Endothelial cell of umbilical vein (primary cell): ENCODE results near the gene ZBTB48. TPM values are rescaled to one million over a fixed set of nuclear protein-coding genes. Genes with fewer than 3 reads are reported as not detected.

Experiments used
- BruUV-seq: library from RNA; stranded (reverse); fragments of 400-500 nt; replicated peaks from 2 replicates; lab custom pipeline; 2021; lab: Mats Ljungman, UMichigan
- CTCF ChIA-PET: fragments of 300-600, 350-600 bp; sonication (Branson Sonifier 250); formaldehyde crosslinking; loops from one replicate; lab custom pipeline; 2021; ENCODE audit warnings: antibody characterized with exemption, inconsistent platforms; lab: Charles Lee
- POLR2A ChIA-PET: fragments of 300-600, 350-600 bp; sonication (Branson Sonifier 250); formaldehyde crosslinking; loops from one replicate; lab custom pipeline; 2021; ENCODE audit warnings: antibody characterized with exemption, inconsistent platforms; lab: Charles Lee
- DNase-seq: peaks from one replicate; pipeline ENCODE4 v3.0.0-alpha.2; 2011; ENCODE audit warnings: low read depth, low spot score
- FAIRE-seq: peaks from 2 replicates; lab custom pipeline; 2011; peaks lifted over from hg19 to GRCh38; lab: Jason Lieb, UNC
- H2AFZ ChIP-seq: 2 replicates; pipeline ENCODE4 v1.6.0; 2012; ENCODE audit warnings: low read depth, low read length, control low read depth, inconsistent platforms
- H3K27ac ChIP-seq: 2 replicates; pipeline ENCODE4 v1.5.1; 2011; ENCODE audit warnings: low read depth, mild to moderate bottlenecking, control low read depth, low read length, moderate library complexity; ENCODE audit not compliant: insufficient read depth
- H3K27me3 ChIP-seq, 2 experiments: 2 replicates each; pipeline versions ENCODE4 v1.6.0 to v1.6.1; 2011; ENCODE audit warnings: low read length in 2 of 2, mixed read lengths in 1 of 2; ENCODE audit not compliant: control insufficient read depth in 2 of 2, insufficient read depth in 2 of 2
- H3K36me3 ChIP-seq, 2 experiments: 2 replicates in 1 of 2; 3 replicates in 1 of 2; pipeline ENCODE4 v1.5.1; 2011; ENCODE audit warnings: low read length in 2 of 2, mild to moderate bottlenecking in 1 of 2, moderate library complexity in 1 of 2; ENCODE audit not compliant: control insufficient read depth in 2 of 2, insufficient read depth in 2 of 2; ENCODE audit errors: extremely low read depth in 1 of 2
- H3K4me1 ChIP-seq: 3 replicates; pipeline ENCODE4 v1.5.1; 2011; ENCODE audit warnings: mild to moderate bottlenecking, low read length; ENCODE audit not compliant: control insufficient read depth, insufficient read depth; ENCODE audit errors: extremely low read depth
- H3K4me2 ChIP-seq: 2 replicates; pipeline ENCODE4 v1.6.1; 2011; ENCODE audit warnings: low read length, control low read depth, mixed read lengths; ENCODE audit not compliant: insufficient read depth
- H3K4me3 ChIP-seq, 3 experiments: fragments of 200-600 bp in 1 of 3; sonication (generic), shearing (Covaris generic) in 1 of 3; replicated peaks in 1 of 3; 2 replicates each; pipeline ENCODE4 v1.5.1; 2011 to 2016; ENCODE audit warnings: control low read depth in 3 of 3, low read length in 3 of 3, mild to moderate bottlenecking in 2 of 3, inconsistent platforms in 1 of 3, low read depth in 1 of 3, moderate library complexity in 1 of 3; ENCODE audit not compliant: insufficient read depth in 1 of 3
- H3K79me2 ChIP-seq: 2 replicates; pipeline ENCODE4 v1.6.0; 2012; ENCODE audit warnings: low read length, inconsistent platforms; ENCODE audit not compliant: control insufficient read depth, insufficient read depth
- H3K9ac ChIP-seq: replicated peaks from 2 replicates; pipeline ENCODE3; 2011; ENCODE audit warnings: low read length, control low read depth; ENCODE audit not compliant: insufficient read depth; ENCODE audit errors: extremely low read depth
- H3K9me1 ChIP-seq: replicated peaks from 3 replicates; pipeline ENCODE4 v1.6.0; 2011; ENCODE audit warnings: mild to moderate bottlenecking, low read length; ENCODE audit not compliant: control insufficient read depth, insufficient read depth; ENCODE audit errors: extremely low read depth
- H3K9me3 ChIP-seq: replicated peaks from 2 replicates; pipeline ENCODE4 v1.5.1; 2012; ENCODE audit warnings: low read length, inconsistent platforms; ENCODE audit not compliant: control insufficient read depth, insufficient read depth
- H4K20me1 ChIP-seq: replicated peaks from 2 replicates; pipeline ENCODE3; 2011; ENCODE audit warnings: mild to moderate bottlenecking, low read length; ENCODE audit not compliant: control insufficient read depth, insufficient read depth; ENCODE audit errors: extremely low read depth
- CTCF ChIP-seq, 2 donors: IDR thresholded peaks; 1 replicate in 1 of 2; 2 replicates in 1 of 2; pipeline ENCODE4 v1.5.1; 2011; ENCODE audit warnings: low read length in 2 of 2, mild to moderate bottlenecking in 2 of 2, moderate library complexity in 2 of 2, control low read depth in 1 of 2, inconsistent platforms in 1 of 2, low read depth in 1 of 2; ENCODE audit not compliant: insufficient read depth in 1 of 2; ENCODE audit errors: extremely low read depth in 1 of 2
- MAX ChIP-seq: IDR thresholded peaks from 2 replicates; pipeline ENCODE4 v1.6.1; 2011; ENCODE audit not compliant: insufficient read depth, insufficient read length
- MYC ChIP-seq: IDR thresholded peaks from one replicate; pipeline ENCODE4 v1.6.1; 2011; ENCODE audit warnings: mild to moderate bottlenecking, low read depth, low read length
- POLR2A ChIP-seq: IDR thresholded peaks from 2 replicates; pipeline ENCODE4 v1.6.1; 2012; ENCODE audit warnings: low read depth, mild to moderate bottlenecking, control low read depth, low read length
- dilution Hi-C: fragments of 300-500 bp; cut with MboI; formaldehyde crosslinking; loops from one replicate; pipeline ENCODE4 v1.15.0; 2019; ENCODE audit warnings: low sequenced_read_pairs; ENCODE audit not compliant: extremely low pct_ligation_motif_present
- intact Hi-C: fragments of 100-400 bp; cut with micrococcal nuclease; formaldehyde crosslinking; loops from one replicate; pipeline ENCODE4 v1.10.0; 2022
- polyA plus RNA-seq, 4 experiments: library from polyadenylated mRNA; depleted of rRNA in 3 of 4; stranded (reverse) in 3 of 4; unstranded in 1 of 4; fragments of >200 nt; gene quantifications; 2 replicates each; pipeline versions ENCODE4 v1.2.1 to v1.2.3, GENCODE V29; 2011 to 2012; ENCODE audit warnings: missing spikeins in 1 of 4
- total RNA-seq: library from RNA; stranded (reverse); gene quantifications from 2 replicates; pipeline ENCODE4 v1.2.3, GENCODE V29; 2021

Gene ZBTB48
- total and polyA plus RNA-seq, 2 donors (not counting 3 experiments of a cell fraction or from before 2014, with no cell fraction given), result 20.9 to 25.1 TPM

- H3K27ac ChIP-seq, result peak overlapping the region; percentile 32
- peak; percentile 83 for FAIRE-seq
- peak overlapping the region; percentile 56 for H2AFZ ChIP-seq
- peaks cover 4% of the 10 kb centered on the region for H4K20me1 ChIP-seq
- dilution Hi-C loops, result no loop called here
- peak overlapping the region; percentile 50 for H3K9ac ChIP-seq
- peaks cover 5% of the 10 kb centered on the region for H3K4me1 ChIP-seq
- H3K9me1 ChIP-seq, result no peaks in the 10 kb centered on the region
- H3K9me3 ChIP-seq, result no peaks in the 10 kb centered on the region
- DNase-seq, result peak; percentile 68
- peaks cover 31% of the 10 kb centered on the region for H3K79me2 ChIP-seq
- CTCF ChIA-PET, result interaction anchor here (0.9 to 1.3 kb wide), 3 partner anchors 9 to 31 kb away, joined by 3 to 4 read pairs (median 3); no protein-coding TSS in a partner anchor
- POLR2A ChIA-PET, result interaction anchor here (1.3 kb wide), 1 partner anchor 8 kb away, joined by 3 read pairs; no protein-coding TSS in a partner anchor
- peak overlapping the region; percentile 53 to 64 (median 56) for H3K4me3 ChIP-seq
- no peaks in the 10 kb centered on the region for H3K27me3 ChIP-seq
- H3K4me2 ChIP-seq, result peak overlapping the region; percentile 49
- intact Hi-C loops, result loop anchor here (1.0 kb wide), 3 partner anchors 10 to 32 kb away; no protein-coding TSS in a partner anchor
- no peaks in the 10 kb centered on the region for H3K36me3 ChIP-seq
- TF ChIP-seq MAX, result no peak
- no peak for TF ChIP-seq POLR2A
- no peak for TF ChIP-seq CTCF (IDR thresholded peaks at IDR 0.05; ENCODE audit: extremely low read depth in 1 of 2, insufficient read depth in 1 of 2, low read depth in 1 of 2, low read length in 2 of 2)
- no peak for TF ChIP-seq MYC
- BruUV-seq, result TSS peak; percentile 57
Observed at GRCh38 chr1:6612641-6613360, 33.0 kb downstream of the ZBTB48 start.
